Putamen (tissue), 1 donor: ENCODE data around the gene BRAT1.

ENCODE experiments used
- DNase-seq: peaks from one replicate; pipeline ENCODE4 v3.0.0-alpha.2; 2016; ENCODE audit warnings: low spot score

BRAT1 gene

GRCh38 chr7:2495418-2496299, 59.7 kb downstream of the BRAT1 start:
- DNase-seq: no peak

GRCh38 chr7:2494191-2495130, 60.9 kb downstream of the BRAT1 start:
- DNase-seq: no peak

DNA sequence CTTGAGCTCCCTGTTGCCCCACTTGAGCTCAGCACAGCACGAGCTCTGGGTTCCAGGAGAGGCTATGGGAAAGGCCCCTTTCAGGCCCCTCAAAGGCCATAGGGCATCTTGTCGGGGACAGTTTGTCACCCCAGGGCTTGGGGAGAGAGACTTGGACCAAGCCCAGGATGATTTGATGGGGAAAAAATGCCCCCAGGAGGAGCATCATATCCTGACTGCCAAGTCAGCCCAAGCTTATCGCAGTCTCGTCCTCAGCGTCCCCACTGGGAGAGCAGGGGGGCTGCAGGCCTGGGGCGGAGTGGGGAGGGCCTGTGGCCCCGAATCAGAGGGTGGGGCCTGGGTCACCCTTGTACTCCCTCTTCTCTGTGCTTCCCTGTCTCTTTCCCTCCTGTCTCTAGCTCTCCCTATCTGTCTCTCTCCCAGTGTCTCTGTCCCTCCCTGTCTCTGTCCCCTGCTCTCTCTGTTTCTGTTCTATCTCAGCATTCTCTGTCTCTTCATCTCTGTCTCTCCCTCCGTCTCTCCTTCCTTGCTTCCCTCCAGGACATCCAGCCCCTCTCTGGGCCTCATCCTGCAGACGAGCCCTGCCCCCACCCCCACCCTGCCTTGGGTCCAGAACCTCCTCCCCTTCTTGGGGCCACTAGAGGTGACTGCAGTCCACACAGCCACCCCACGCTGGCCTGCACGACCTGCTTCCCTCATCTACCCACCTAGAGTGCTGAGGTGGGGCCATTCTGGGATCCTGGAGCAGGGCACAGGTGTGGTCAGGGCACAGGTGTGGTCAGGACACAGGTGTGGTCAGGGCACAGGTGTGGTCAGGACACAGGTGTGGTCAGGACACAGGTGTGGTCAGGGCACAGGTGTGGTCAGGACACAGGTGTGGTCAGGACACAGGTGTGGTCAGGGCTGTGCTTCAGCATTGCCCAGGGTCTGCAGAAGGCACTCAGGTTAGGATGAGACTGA, 61.8 kb downstream of the BRAT1 start:
- no peak for DNase-seq

- DNase-seq: no peak
Measured at GRCh38 chr7:2492038-2492437, 63.3 kb downstream of the BRAT1 start.

- DNase-seq: no peak
Measured at GRCh38 chr7:2490181-2490651, 65.1 kb downstream of the BRAT1 start.

DNA sequence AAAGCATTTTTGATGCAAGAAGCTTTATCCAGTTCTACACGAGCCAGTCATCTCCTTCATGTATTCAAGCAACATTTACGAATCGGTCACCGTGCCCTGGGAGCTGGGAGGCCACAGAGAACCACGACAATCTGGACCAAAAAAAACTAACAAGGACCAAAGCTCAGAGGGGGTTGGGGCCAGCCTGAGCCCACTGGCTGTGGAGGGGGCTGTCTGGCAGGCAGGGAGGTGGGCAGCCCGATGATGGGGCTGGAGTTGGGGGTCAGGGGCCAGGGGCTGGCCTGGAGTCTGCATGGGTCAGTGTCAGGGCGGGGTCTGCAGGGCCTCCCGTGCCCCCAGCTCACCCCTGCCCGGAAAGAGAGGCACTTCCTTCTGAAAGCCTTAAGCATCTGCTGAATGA, 66.6 kb downstream of the BRAT1 start:
- no peak for DNase-seq

DNA sequence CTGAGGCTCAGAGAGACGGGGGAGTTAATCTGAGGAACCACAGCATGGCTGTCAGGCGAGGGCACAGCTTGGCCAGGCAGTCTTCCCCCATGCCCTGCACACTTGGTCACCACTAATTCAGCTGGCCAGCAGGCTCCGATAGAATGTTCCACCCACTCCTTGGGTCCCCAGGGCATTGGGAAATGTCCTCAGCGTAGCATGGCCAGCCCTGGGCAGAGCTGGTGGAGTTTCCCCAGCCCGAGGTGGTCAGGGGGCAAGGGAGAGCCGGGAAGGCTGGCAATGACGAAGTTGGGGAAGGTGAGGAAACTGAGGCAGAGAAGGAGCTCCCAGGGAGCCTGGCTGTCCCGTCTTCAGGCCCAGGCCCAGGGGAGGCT, 67.1 kb downstream of the BRAT1 start:
- no peak for DNase-seq
